Measurements from ENCODE around the gene KCNJ14.

GRCh38 chr19:48444129-48444935 is 11.0 kb upstream of the KCNJ14 start:
- TF ChIP-seq, protein P1, sequence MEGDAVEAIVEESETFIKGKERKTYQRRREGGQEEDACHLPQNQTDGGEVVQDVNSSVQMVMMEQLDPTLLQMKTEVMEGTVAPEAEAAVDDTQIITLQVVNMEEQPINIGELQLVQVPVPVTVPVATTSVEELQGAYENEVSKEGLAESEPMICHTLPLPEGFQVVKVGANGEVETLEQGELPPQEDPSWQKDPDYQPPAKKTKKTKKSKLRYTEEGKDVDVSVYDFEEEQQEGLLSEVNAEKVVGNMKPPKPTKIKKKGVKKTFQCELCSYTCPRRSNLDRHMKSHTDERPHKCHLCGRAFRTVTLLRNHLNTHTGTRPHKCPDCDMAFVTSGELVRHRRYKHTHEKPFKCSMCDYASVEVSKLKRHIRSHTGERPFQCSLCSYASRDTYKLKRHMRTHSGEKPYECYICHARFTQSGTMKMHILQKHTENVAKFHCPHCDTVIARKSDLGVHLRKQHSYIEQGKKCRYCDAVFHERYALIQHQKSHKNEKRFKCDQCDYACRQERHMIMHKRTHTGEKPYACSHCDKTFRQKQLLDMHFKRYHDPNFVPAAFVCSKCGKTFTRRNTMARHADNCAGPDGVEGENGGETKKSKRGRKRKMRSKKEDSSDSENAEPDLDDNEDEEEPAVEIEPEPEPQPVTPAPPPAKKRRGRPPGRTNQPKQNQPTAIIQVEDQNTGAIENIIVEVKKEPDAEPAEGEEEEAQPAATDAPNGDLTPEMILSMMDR (IDR thresholded peaks at IDR 0.05), result no peak
- no peak for TF ChIP-seq POLR2AphosphoS5 (IDR thresholded peaks at IDR 0.05)
- no peak for TF ChIP-seq EP300 (IDR thresholded peaks at IDR 0.05)
